HG03159 (cell line): Measurements from ENCODE around the gene OR4M1.
"Not testable (repeated sequence)": the region's sequence is repeated elsewhere in the genome, so short reads cannot be mapped to it uniquely, and the experiment has no call there.

Source experiments
- ATAC-seq: cut with Tn5 transposase; IDR thresholded peaks from one replicate; pipeline ENCODE4 v1.9.1; 2021; ENCODE audit warnings: mild to moderate bottlenecking, moderate library complexity; ENCODE audit not compliant: unreplicated experiment

OR4M1 gene

GRCh38 chr14:19821016-19821415, 47.7 kb downstream of the OR4M1 start:
- not testable (repeated sequence) for ATAC-seq

DNA sequence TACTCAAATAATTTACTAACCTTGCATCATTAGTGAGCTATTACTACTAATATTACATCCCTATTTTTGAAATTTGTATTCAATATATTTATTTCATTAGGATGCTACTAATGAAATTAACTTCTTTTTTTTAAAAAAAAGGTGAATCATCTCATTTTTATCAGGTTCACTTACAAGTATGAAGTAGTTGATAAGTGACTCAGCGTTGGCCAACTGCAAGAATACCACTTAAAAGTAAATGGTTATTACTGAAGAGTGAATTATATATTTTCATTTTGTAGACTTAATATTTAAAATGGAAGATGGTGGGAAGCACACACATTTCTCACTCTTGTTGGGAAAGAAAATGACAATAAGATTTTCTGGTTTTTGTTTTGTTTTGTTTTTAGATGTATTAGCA, 49.9 kb downstream of the OR4M1 start:
- ATAC-seq, result no peak

- no peak for ATAC-seq
Observed at GRCh38 chr14:19823765-19824164, 50.5 kb downstream of the OR4M1 start.

GRCh38 chr14:19827626-19828244, 54.4 kb downstream of the OR4M1 start:
- not testable (repeated sequence) for ATAC-seq

GRCh38 chr14:19828314-19828713, 55.0 kb downstream of the OR4M1 start:
- ATAC-seq, result no peak
